Measurements from ENCODE around the gene PPP2R5C.

- TF ChIP-seq NFYB (CRISPR knock-in tag; conservative IDR thresholded peaks at IDR 0.05; ENCODE audit: low read depth) (no peak), JUN (CRISPR knock-in tag; IDR thresholded peaks at IDR 0.05) (no peak), CTCF (IDR thresholded peaks at IDR 0.05) (no peak), ATF2 (CRISPR knock-in tag; IDR thresholded peaks at IDR 0.05; ENCODE audit: borderline replicate concordance, low read depth) (no peak), MXD4 (CRISPR knock-in tag; IDR thresholded peaks at IDR 0.05; ENCODE audit: borderline replicate concordance) (no peak), SP1 (CRISPR knock-in tag; conservative IDR thresholded peaks at IDR 0.05) (no peak), FOXP1 (CRISPR knock-in tag; IDR thresholded peaks at IDR 0.05; ENCODE audit: borderline replicate concordance) (no peak), ATF3 (CRISPR knock-in tag; conservative IDR thresholded peaks at IDR 0.05) (no peak), ZNF416 (CRISPR knock-in tag; IDR thresholded peaks at IDR 0.05) (no peak), MAX (CRISPR knock-in tag; IDR thresholded peaks at IDR 0.05) (no peak), HMGA2 (CRISPR knock-in tag; IDR thresholded peaks at IDR 0.05) (no peak), ZNF532 (CRISPR knock-in tag; IDR thresholded peaks at IDR 0.05; ENCODE audit: borderline replicate concordance) (no peak)
These were observed 144.1 kb downstream of the PPP2R5C start for GRCh38 chr14:101905614-101906013.

Data from WTC11 (cell line).